GM12878 (cell line): ENCODE data around the gene LARP4B. TPM values are rescaled to one million over a fixed set of nuclear protein-coding genes. Genes with fewer than 3 reads are reported as not detected.

Experiments used
- ATAC-seq: fragments of 200-7000 bp; cut with Tn5 transposase; 3 replicates; pipeline ENCODE4 v1.9.1; 2020; ENCODE audit warnings: mild to moderate bottlenecking, moderate library complexity
- BruUV-seq: library from RNA; stranded (reverse); fragments of 400-500 nt; replicated peaks from 2 replicates; lab custom pipeline; 2021; lab: Mats Ljungman, UMichigan
- CTCF ChIA-PET: fragments of 300-600 bp; sonication (Branson Sonifier 250); formaldehyde crosslinking; extraction: SDS; loops from one replicate; lab custom pipeline; 2021; ENCODE audit warnings: inconsistent platforms; lab: Yijun Ruan, JAX
- POLR2A ChIA-PET: fragments of 350-600 bp; formaldehyde crosslinking; extraction: SDS; loops from one replicate; lab custom pipeline; 2021; ENCODE audit warnings: inconsistent platforms; lab: Charles Lee
- RAD21 ChIA-PET: fragments of 300-600 bp; sonication (Branson Sonifier 250); formaldehyde crosslinking; loops from one replicate; lab custom pipeline; 2023; ENCODE audit warnings: antibody characterized with exemption; ENCODE audit not compliant: unreplicated experiment; lab: Charles Lee
- SMC1A ChIA-PET: fragments of 300-600 bp; sonication (Branson Sonifier 250); formaldehyde crosslinking; loops from one replicate; lab custom pipeline; 2023; ENCODE audit not compliant: unreplicated experiment, uncharacterized antibody; lab: Charles Lee
- DNase-seq: peaks from one replicate; pipeline ENCODE4 v3.0.0-alpha.2; 2011; ENCODE audit warnings: low read depth, low spot score
- FAIRE-seq: peaks from 3 replicates; lab custom pipeline; 2011; peaks lifted over from hg19 to GRCh38; lab: Jason Lieb, UNC
- H2AFZ ChIP-seq: 2 replicates; pipeline ENCODE4 v1.6.0; 2011; ENCODE audit warnings: low read depth, low read length, control low read depth; ENCODE audit not compliant: control insufficient read depth
- H3K27ac ChIP-seq: 2 replicates; pipeline ENCODE4 v1.5.1; 2011; ENCODE audit warnings: control low read depth; ENCODE audit not compliant: control insufficient read depth, insufficient read depth
- H3K27me3 ChIP-seq, 2 experiments: replicated peaks in 1 of 2; 2 replicates each; pipeline versions ENCODE4 v1.6.0 to v1.6.1; 2011; ENCODE audit warnings: low read length in 1 of 2; ENCODE audit not compliant: control insufficient read depth in 2 of 2, insufficient read depth in 2 of 2
- H3K36me3 ChIP-seq, 2 experiments: 2 replicates each; pipeline ENCODE4 v1.5.1; 2011; ENCODE audit warnings: low read length in 1 of 2; ENCODE audit not compliant: control insufficient read depth in 2 of 2, insufficient read depth in 2 of 2
- H3K4me1 ChIP-seq: 2 replicates; pipeline ENCODE4 v1.6.1; 2011; ENCODE audit warnings: mild to moderate bottlenecking, low read length, moderate library complexity, mixed read lengths; ENCODE audit not compliant: control insufficient read depth, insufficient read depth
- H3K4me2 ChIP-seq: 2 replicates; pipeline ENCODE4 v1.6.0; 2011; ENCODE audit warnings: control low read depth; ENCODE audit not compliant: control insufficient read depth, insufficient read depth
- H3K4me3 ChIP-seq: fragments of 200-600 bp; sonication (generic); 2 replicates; pipeline ENCODE4 v1.5.1; 2016
- H3K79me2 ChIP-seq: 2 replicates; pipeline ENCODE4 v1.6.0; 2011; ENCODE audit warnings: low read length; ENCODE audit not compliant: control insufficient read depth, insufficient read depth
- H3K9ac ChIP-seq: 2 replicates; pipeline ENCODE4 v1.8.0; 2011; ENCODE audit warnings: low read length, control low read depth, mixed read lengths; ENCODE audit not compliant: control insufficient read depth, insufficient read depth
- H3K9me3 ChIP-seq: replicated peaks from 3 replicates; pipeline ENCODE4 v1.5.1; 2011; ENCODE audit warnings: mild to moderate bottlenecking, low read length; ENCODE audit not compliant: control insufficient read depth, insufficient read depth
- H4K20me1 ChIP-seq: 2 replicates; pipeline ENCODE4 v1.6.0; 2011; ENCODE audit not compliant: control insufficient read depth, insufficient read depth
- ATF2 ChIP-seq: IDR thresholded peaks from 2 replicates; pipeline ENCODE4 v1.6.1; 2012; ENCODE audit warnings: low read length, inconsistent platforms
- ATF3 ChIP-seq: IDR thresholded peaks from 2 replicates; pipeline ENCODE4 v1.6.1; 2011; ENCODE audit warnings: low read depth, mild to moderate bottlenecking, low read length, moderate library complexity, borderline replicate concordance; ENCODE audit errors: extremely low read depth
- E4F1 ChIP-seq: fragments of 450-650 bp; IDR thresholded peaks from 2 replicates; pipeline ENCODE4 v1.6.1; 2018; ENCODE audit warnings: borderline replicate concordance, mild to moderate bottlenecking; ENCODE audit not compliant: partially characterized antibody
- HDGF ChIP-seq: fragments of 450-650 bp; IDR thresholded peaks from 2 replicates; pipeline ENCODE4 v1.6.1; 2016; ENCODE audit warnings: antibody characterized with exemption
- JUNB ChIP-seq: IDR thresholded peaks from 2 replicates; pipeline ENCODE4 v1.6.1; 2016; ENCODE audit warnings: antibody characterized with exemption, mild to moderate bottlenecking
- MEF2B ChIP-seq: fragments of 450-650 bp; IDR thresholded peaks from 2 replicates; pipeline ENCODE4 v1.6.1; 2018; ENCODE audit warnings: mild to moderate bottlenecking, moderate library complexity; ENCODE audit not compliant: partially characterized antibody, poor library complexity, severe bottlenecking
- MYB ChIP-seq: fragments of 150-350 bp; IDR thresholded peaks from 2 replicates; pipeline ENCODE4 v1.6.1; 2014; ENCODE audit warnings: mild to moderate bottlenecking, low read depth, low read length, borderline replicate concordance
- RAD21 ChIP-seq: IDR thresholded peaks from 2 replicates; pipeline ENCODE4 v1.6.1; 2011; ENCODE audit warnings: mild to moderate bottlenecking, low read depth, low read length, moderate library complexity; ENCODE audit not compliant: insufficient read depth
- SMC3 ChIP-seq: IDR thresholded peaks from 2 replicates; pipeline ENCODE4 v1.6.1; 2011; ENCODE audit warnings: low read length, improper control_type of control experiment, borderline replicate concordance
- SRF ChIP-seq, 2 experiments: IDR thresholded peaks; 2 replicates each; pipeline ENCODE4 v1.6.1; 2011; ENCODE audit warnings: low read depth in 2 of 2, low read length in 2 of 2, mild to moderate bottlenecking in 1 of 2, moderate library complexity in 1 of 2
- ZBTB4 ChIP-seq: fragments of 450-650 bp; formaldehyde crosslinking; IDR thresholded peaks from 2 replicates; pipeline ENCODE4 v1.4.0; 2022; ENCODE audit warnings: mild to moderate bottlenecking, moderate library complexity
- ZNF592 ChIP-seq: fragments of 450-650 bp; IDR thresholded peaks from 2 replicates; pipeline ENCODE4 v1.6.1; 2017; ENCODE audit warnings: mild to moderate bottlenecking, moderate library complexity
- ZNF622 ChIP-seq: fragments of 450-650 bp; IDR thresholded peaks from 2 replicates; pipeline ENCODE4 v1.6.1; 2017; ENCODE audit warnings: mild to moderate bottlenecking, inconsistent platforms
- WGBS: methylation state at CpG from one replicate; pipeline ENCODE4 v1.1.6; 2016; ENCODE audit warnings: low lambda C conversion rate; ENCODE audit not compliant: insufficient replicate concordance, insufficient coverage; ENCODE audit errors: missing lambda C conversion rate; 5-methylcytosine and 5-hydroxymethylcytosine counted together
- in situ Hi-C: fragments of 300-500 bp; cut with MboI; formaldehyde crosslinking; loops from 9 replicates; pipeline ENCODE4 v1.14.3; 2018; ENCODE audit warnings: mixed read lengths
- intact Hi-C: fragments of 100-400 bp; cut with micrococcal nuclease; formaldehyde crosslinking; loops from one replicate; pipeline ENCODE4 v1.14.2; 2022; ENCODE audit not compliant: unreplicated experiment
- polyA plus RNA-seq, 11 experiments: library from polyadenylated mRNA; depleted of rRNA in 4 of 11; unstranded in 6 of 11; stranded (reverse) in 5 of 11; fragments of >200 nt; fragmentation: Nextera tagmentation in 4 of 11; fragmentation: Illumina TruSeq in 1 of 11; extraction: Ambion mirVana in 4 of 11; extraction: Trizol in 1 of 11; gene quantifications; 1 replicate in 1 of 11; 2 replicates in 10 of 11; pipeline versions ENCODE4 v1.2.1 to v1.2.3, GENCODE V29; 2011 to 2016; ENCODE audit warnings: inconsistent platforms in 2 of 11, missing spikeins in 2 of 11, low read depth in 1 of 11
- total RNA-seq, 4 experiments: library from RNA; depleted of rRNA in 3 of 4; stranded (reverse); fragments of >200 nt in 3 of 4; fragmentation: Illumina TruSeq in 1 of 4; extraction: Trizol in 1 of 4; gene quantifications; 2 replicates each; pipeline versions ENCODE4 v1.2.1 to v1.2.3, GENCODE V29; 2013 to 2021

The LARP4B gene
- total and polyA plus RNA-seq, 10 of the 15 experiments (the other 5 are each of a cell fraction or from before 2014, with no cell fraction given): 10.5 to 119 (median 39.4) TPM

- Histone ChIP-seq H2AFZ (no peak overlapping the region), H4K20me1 (no peaks in the 10 kb centered on the region), H3K4me2 (no peak overlapping the region), H3K27ac (no peak overlapping the region), H3K4me3 (no peak overlapping the region), H3K79me2 (no peaks in the 10 kb centered on the region), H3K9ac (no peak overlapping the region), H3K36me3 (peaks cover 44 to 59% of the 10 kb centered on the region in 2 experiments), H3K27me3 (no peaks in the 10 kb centered on the region), H3K9me3 (no peaks in the 10 kb centered on the region), H3K4me1 (peaks cover 17% of the 10 kb centered on the region)
- CTCF ChIA-PET: no interaction called here
- SMC1A ChIA-PET: no interaction called here
- ATAC-seq (no peak), FAIRE-seq (no peak), DNase-seq (no peak)
- POLR2A ChIA-PET: no interaction called here
- no TSS peak for BruUV-seq
- intact Hi-C loops: no loop called here
- in situ Hi-C loops: no loop called here
- WGBS: 51% methylated on average over 2 of the region's 2 CpGs
- RAD21 ChIA-PET: no interaction called here
- TF ChIP-seq SRF (IDR thresholded peaks at IDR 0.05; ENCODE audit: low read depth in 2 of 2, low read length in 2 of 2) (no peak), MEF2B (no peak), ATF3 (no peak), SMC3 (no peak), ZBTB4 (no peak), RAD21 (no peak), ZNF622 (no peak), MYB (no peak), ZNF592 (no peak), E4F1 (no peak), ATF2 (no peak), HDGF (no peak), JUNB (no peak)
These were observed 113.5 kb downstream of the LARP4B start for GRCh38 chr10:818010-818409.
